HEK293 (cell line): Measurements from ENCODE around the gene SLC16A5.

Experiments used
- HIC1 ChIP-seq: fragments of 450-650 bp; formaldehyde crosslinking; IDR thresholded peaks from 2 replicates; pipeline ENCODE4 v1.5.1; 2016; ENCODE audit warnings: missing biosample characterization, missing genetic modification characterization
- KLF10 ChIP-seq: fragments of 450-650 bp; IDR thresholded peaks from 2 replicates; pipeline ENCODE4 v1.5.1; 2018; ENCODE audit warnings: missing biosample characterization, mild to moderate bottlenecking, missing genetic modification characterization
- KLF16 ChIP-seq: fragments of 450-650 bp; formaldehyde crosslinking; IDR thresholded peaks from 2 replicates; pipeline ENCODE4 v1.5.1; 2017; ENCODE audit warnings: missing biosample characterization, missing genetic modification characterization
- PRDM2 ChIP-seq: fragments of 450-650 bp; formaldehyde crosslinking; IDR thresholded peaks from 2 replicates; pipeline ENCODE4 v1.5.1; 2016; ENCODE audit warnings: missing biosample characterization, missing genetic modification characterization, borderline replicate concordance
- REST ChIP-seq: fragments of 450-650 bp; formaldehyde crosslinking; IDR thresholded peaks from 2 replicates; pipeline ENCODE4 v1.5.1; 2016; ENCODE audit warnings: missing biosample characterization, missing genetic modification characterization
- SALL2 ChIP-seq: fragments of 450-650 bp; formaldehyde crosslinking; IDR thresholded peaks from 2 replicates; pipeline ENCODE4 v1.5.0; 2017; ENCODE audit warnings: missing biosample characterization, mild to moderate bottlenecking, missing genetic modification characterization, borderline replicate concordance
- ZBTB11 ChIP-seq: fragments of 450-650 bp; formaldehyde crosslinking; conservative IDR thresholded peaks from 2 replicates; pipeline ENCODE4 v1.5.1; 2016; ENCODE audit warnings: low read depth, missing biosample characterization, missing genetic modification characterization
- ZBTB20 ChIP-seq: fragments of 450-650 bp; formaldehyde crosslinking; IDR thresholded peaks from 2 replicates; pipeline ENCODE4 v1.5.1; 2016; ENCODE audit warnings: missing biosample characterization, missing genetic modification characterization
- ZBTB44 ChIP-seq: fragments of 450-650 bp; IDR thresholded peaks from 2 replicates; pipeline ENCODE4 v1.5.1; 2018; ENCODE audit warnings: missing biosample characterization, mild to moderate bottlenecking, missing genetic modification characterization
- ZBTB48 ChIP-seq: fragments of 450-650 bp; formaldehyde crosslinking; IDR thresholded peaks from 2 replicates; pipeline ENCODE4 v1.5.1; 2016; ENCODE audit warnings: missing biosample characterization, missing genetic modification characterization
- ZFHX2 ChIP-seq: fragments of 450-650 bp; formaldehyde crosslinking; conservative IDR thresholded peaks from 2 replicates; pipeline ENCODE4 v1.5.1; 2016; ENCODE audit warnings: missing biosample characterization, missing genetic modification characterization
- ZFP69B ChIP-seq: fragments of 450-650 bp; formaldehyde crosslinking; IDR thresholded peaks from 2 replicates; pipeline ENCODE4 v1.5.1; 2016; ENCODE audit warnings: missing biosample characterization, missing genetic modification characterization
- ZNF138 ChIP-seq: fragments of 450-650 bp; formaldehyde crosslinking; IDR thresholded peaks from 2 replicates; pipeline ENCODE4 v1.5.1; 2016; ENCODE audit warnings: missing biosample characterization, missing genetic modification characterization, borderline replicate concordance
- ZNF292 ChIP-seq: fragments of 450-650 bp; formaldehyde crosslinking; IDR thresholded peaks from 2 replicates; pipeline ENCODE4 v1.5.1; 2016; ENCODE audit warnings: low read depth, missing biosample characterization, missing genetic modification characterization, borderline replicate concordance
- ZNF335 ChIP-seq: fragments of 450-650 bp; formaldehyde crosslinking; conservative IDR thresholded peaks from 2 replicates; pipeline ENCODE4 v1.5.1; 2016; ENCODE audit warnings: missing biosample characterization, missing genetic modification characterization
- ZNF530 ChIP-seq: fragments of 450-650 bp; formaldehyde crosslinking; IDR thresholded peaks from 2 replicates; pipeline ENCODE4 v1.5.1; 2016; ENCODE audit warnings: low read depth, missing biosample characterization, missing genetic modification characterization
- ZNF704 ChIP-seq: fragments of 450-650 bp; formaldehyde crosslinking; IDR thresholded peaks from 2 replicates; pipeline ENCODE4 v1.5.1; 2016; ENCODE audit warnings: missing biosample characterization, missing genetic modification characterization
- ZNF76 ChIP-seq: fragments of 450-650 bp; formaldehyde crosslinking; IDR thresholded peaks from 2 replicates; pipeline ENCODE4; 2016; ENCODE audit warnings: low read depth, missing biosample characterization, missing genetic modification characterization, borderline replicate concordance
- ZNF791 ChIP-seq: fragments of 450-650 bp; formaldehyde crosslinking; IDR thresholded peaks from 2 replicates; pipeline ENCODE4 v1.5.1; 2016; ENCODE audit warnings: missing biosample characterization, missing genetic modification characterization

SLC16A5 gene

GRCh38 chr17:75046407-75047289 is 41.1 kb upstream of the SLC16A5 start, which contains the start of the genes ATP5PD and KCTD2 (continued):
- TF ChIP-seq ZBTB44 (tag by site-specific recombination): 0 out of 2 replicates have a peak, but pooled peaks have one; percentile 66
- TF ChIP-seq SALL2 (tag by site-specific recombination): no peak
- TF ChIP-seq HIC1 (tag by site-specific recombination): peak; percentile 86
- peak; percentile 79 for TF ChIP-seq ZBTB11 (tag by site-specific recombination)
- peak; percentile 64 for TF ChIP-seq ZFP69B (tag by site-specific recombination)
- TF ChIP-seq REST: no peak
- TF ChIP-seq ZNF704 (tag by site-specific recombination): no peak
- peak; percentile 87; the same call in 1 of the 2 replicates for TF ChIP-seq ZNF76 (tag by site-specific recombination)
- TF ChIP-seq ZNF335 (tag by site-specific recombination): peak; percentile 68
- TF ChIP-seq ZNF791 (tag by site-specific recombination): no peak
- no peak for TF ChIP-seq ZNF292 (tag by site-specific recombination)
- TF ChIP-seq ZFHX2 (tag by site-specific recombination): peak; percentile 88
- peak; percentile 94 for TF ChIP-seq ZBTB20 (tag by site-specific recombination)
- peak; percentile 100 for TF ChIP-seq ZBTB48 (tag by site-specific recombination)
- peak; percentile 50; the same call in 1 of the 2 replicates for TF ChIP-seq KLF16 (tag by site-specific recombination)
- peak; percentile 88; the same call in 1 of the 2 replicates for TF ChIP-seq PRDM2 (tag by site-specific recombination)
- no peak for TF ChIP-seq ZNF530 (tag by site-specific recombination)
- peak; percentile 64; the same call in 1 of the 2 replicates for TF ChIP-seq KLF10
- TF ChIP-seq ZNF138 (tag by site-specific recombination): no peak
